SJCRH30 (cell line): ENCODE data around the gene SLC25A39. TPM values are rescaled to one million over a fixed set of nuclear protein-coding genes. Genes with fewer than 3 reads are reported as not detected.

Experiments used
- DNase-seq, 2 experiments: peaks; one replicate each; pipeline ENCODE4 v3.0.0-alpha.2; 2015 to 2020
- H3K27ac ChIP-seq: fragments of 250-450 bp; sonication (Bioruptor Pico); 2 replicates; pipeline ENCODE4 v1.5.1; 2020; ENCODE audit warnings: mild to moderate bottlenecking, moderate library complexity
- H3K27me3 ChIP-seq: fragments of 250-450 bp; sonication (Bioruptor Pico); 2 replicates; pipeline ENCODE4 v1.5.1; 2020; ENCODE audit warnings: mild to moderate bottlenecking, moderate library complexity
- H3K36me3 ChIP-seq: fragments of 250-450 bp; sonication (Bioruptor Pico); 2 replicates; pipeline ENCODE4 v1.5.1; 2020; ENCODE audit warnings: mild to moderate bottlenecking, moderate library complexity
- H3K4me1 ChIP-seq: fragments of 250-450 bp; sonication (Bioruptor Pico); 2 replicates; pipeline ENCODE4 v1.5.1; 2020; ENCODE audit warnings: mild to moderate bottlenecking, moderate library complexity
- H3K4me3 ChIP-seq: fragments of 250-450 bp; sonication (Bioruptor Pico); 2 replicates; pipeline ENCODE4 v1.5.1; 2020; ENCODE audit warnings: mild to moderate bottlenecking, moderate library complexity
- H3K9me3 ChIP-seq: fragments of 250-450 bp; sonication (Bioruptor Pico); replicated peaks from 2 replicates; pipeline ENCODE4 v1.5.1; 2020; ENCODE audit warnings: mild to moderate bottlenecking, moderate library complexity
- total RNA-seq: library from RNA; depleted of rRNA; stranded (reverse); fragments of >200 nt; shearing (Covaris generic); gene quantifications from 2 replicates; pipeline ENCODE4 v1.2.3, GENCODE V29; 2014

The SLC25A39 gene
- total RNA-seq, 1 experiment from 2014 or later = 87.2 TPM

DNA sequence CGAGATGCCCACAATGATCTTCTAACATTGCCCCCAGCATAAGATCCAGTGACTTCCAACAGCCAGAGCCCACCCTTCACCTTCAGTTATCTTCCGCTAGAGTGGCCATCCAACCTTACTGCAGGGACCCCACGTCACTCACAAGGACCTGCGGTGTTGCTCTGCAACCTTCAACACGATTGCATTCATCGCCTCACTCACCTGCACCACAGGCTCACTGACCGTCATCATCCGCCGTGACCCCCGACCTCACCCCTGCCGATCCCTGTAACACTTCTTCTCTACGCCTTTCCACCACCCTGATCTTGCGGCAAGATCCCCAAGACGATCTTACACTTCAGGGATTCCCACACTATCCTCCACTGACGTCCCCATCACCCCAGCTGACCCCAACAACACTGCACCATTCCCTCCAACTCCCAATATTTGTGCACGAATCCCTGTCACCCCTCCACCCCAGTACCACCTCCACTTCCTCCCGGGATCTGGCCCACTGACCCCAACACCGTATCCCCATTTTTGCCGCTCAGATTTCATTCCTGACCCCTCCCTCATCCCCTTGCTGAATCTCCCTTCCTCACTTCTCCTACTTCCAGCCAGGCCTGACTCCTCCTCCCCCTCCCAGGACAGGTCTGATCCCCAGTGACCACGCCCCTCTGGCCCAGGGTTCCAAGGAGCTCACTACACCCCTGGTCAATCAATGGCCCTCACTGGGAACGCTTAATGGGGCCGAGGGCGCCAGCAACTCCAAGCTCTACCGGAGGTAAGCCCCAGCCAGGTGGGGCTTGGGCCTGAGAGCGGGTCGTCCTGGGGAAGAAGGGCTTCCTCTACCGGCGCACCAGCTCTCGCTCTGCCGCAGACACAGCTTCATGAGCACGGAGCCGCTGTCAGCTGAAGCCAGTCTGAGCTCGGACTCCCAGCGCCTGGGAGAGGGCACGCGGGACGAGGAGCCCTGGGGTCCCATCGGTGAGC lies 8.6 kb downstream of the SLC25A39 start:
- no peak overlapping the region for H3K4me3 ChIP-seq

DNA sequence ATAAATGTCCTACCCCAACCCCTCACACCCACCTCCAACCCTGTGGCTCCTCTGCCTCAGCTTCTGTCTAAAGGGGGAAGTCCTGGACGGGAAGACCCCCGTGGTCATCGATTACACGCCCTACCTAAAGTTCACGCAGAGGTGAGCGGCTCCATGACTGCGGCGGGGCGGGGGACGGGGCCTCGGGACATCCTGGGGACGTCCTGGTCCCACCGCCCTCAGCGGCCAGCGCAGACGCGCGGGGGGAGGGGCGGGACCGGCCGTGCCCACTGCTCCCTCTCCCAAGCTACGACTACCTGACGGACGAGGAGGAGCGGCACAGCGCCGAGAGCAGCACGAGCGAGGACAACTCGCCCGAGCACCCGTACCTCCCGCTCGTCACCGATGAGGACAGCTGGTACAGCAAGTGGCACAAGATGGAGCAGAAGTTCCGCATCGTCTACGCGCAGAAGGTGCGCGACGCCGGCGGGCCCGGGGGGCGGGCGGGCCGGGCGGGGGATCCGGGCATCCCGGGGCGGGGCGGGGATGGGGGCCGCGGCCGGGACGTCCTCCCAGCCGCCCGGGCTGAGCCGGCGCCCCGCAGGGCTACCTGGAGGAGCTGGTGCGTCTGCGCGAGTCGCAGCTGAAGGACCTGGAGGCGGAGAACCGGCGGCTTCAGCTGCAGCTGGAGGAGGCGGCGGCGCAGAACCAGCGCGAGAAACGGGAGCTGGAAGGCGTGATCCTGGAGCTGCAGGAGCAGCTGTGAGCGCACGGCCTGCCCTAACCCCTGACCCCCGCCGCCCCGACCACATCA lies 9.6 kb downstream of the SLC25A39 start:
- peaks cover 4% of the 10 kb centered on the region; the same call in 1 of the 2 replicates for H3K36me3 ChIP-seq
- H3K27me3 ChIP-seq = no peaks in the 10 kb centered on the region
- H3K4me1 ChIP-seq = no peaks in the 10 kb centered on the region
- H3K4me3 ChIP-seq = no peak overlapping the region
- no peak overlapping the region for H3K27ac ChIP-seq
- no peak for DNase-seq
- no peaks in the 10 kb centered on the region for H3K9me3 ChIP-seq

More for the DNA sequence above, 8.6 kb downstream of the SLC25A39 start:
- H3K27me3 ChIP-seq = no peaks in the 10 kb centered on the region
- no peaks in the 10 kb centered on the region for H3K9me3 ChIP-seq
- no peaks in the 10 kb centered on the region for H3K4me1 ChIP-seq
- peaks cover 10% of the 10 kb centered on the region; the same call in 1 of the 2 replicates for H3K36me3 ChIP-seq
- no peak for DNase-seq
- no peak overlapping the region for H3K27ac ChIP-seq

- Histone ChIP-seq H3K4me1 (no peaks in the 10 kb centered on the region), H3K36me3 (no peaks in the 10 kb centered on the region; the same call in 1 of the 2 replicates), H3K4me3 (no peak overlapping the region), H3K9me3 (no peaks in the 10 kb centered on the region), H3K27ac (no peak overlapping the region), H3K27me3 (no peaks in the 10 kb centered on the region)
- no peak for DNase-seq
These were observed 10.1 kb downstream of the SLC25A39 start for GRCh38 chr17:44314524-44314868.

DNA sequence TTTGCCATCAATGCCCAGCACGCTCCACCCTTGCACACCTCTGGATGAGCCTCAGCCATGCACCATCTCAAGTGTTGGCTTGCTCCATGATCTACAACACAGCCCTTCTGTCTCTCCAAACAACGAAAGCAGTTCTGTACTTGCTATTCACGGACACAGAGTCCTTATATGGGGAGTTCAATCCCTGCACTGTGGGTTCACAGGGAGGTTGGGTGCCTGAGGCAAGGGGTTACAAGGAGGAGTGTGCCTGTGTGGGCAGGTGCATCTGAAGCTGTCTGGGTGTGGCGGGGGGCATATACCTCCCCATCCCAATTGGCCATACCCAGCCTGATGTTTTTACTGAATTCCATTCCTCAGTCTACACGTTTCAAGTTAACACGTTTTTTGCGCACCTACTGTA lies 10.6 kb downstream of the SLC25A39 start:
- no peaks in the 10 kb centered on the region for H3K36me3 ChIP-seq
- H3K27me3 ChIP-seq = no peaks in the 10 kb centered on the region
- H3K9me3 ChIP-seq = no peaks in the 10 kb centered on the region
- no peak overlapping the region for H3K4me3 ChIP-seq
- DNase-seq = no peak
- H3K27ac ChIP-seq = no peak overlapping the region
- no peaks in the 10 kb centered on the region for H3K4me1 ChIP-seq

GRCh38 chr17:44312396-44313104 lies 12.1 kb downstream of the SLC25A39 start:
- no peaks in the 10 kb centered on the region for H3K36me3 ChIP-seq
- H3K27me3 ChIP-seq = 0 out of 2 replicates have a peak, but pooled peaks cover 2% of the 10 kb centered on the region
- H3K9me3 ChIP-seq = no peaks in the 10 kb centered on the region
- no peak for DNase-seq
- H3K27ac ChIP-seq = no peak overlapping the region
- H3K4me1 ChIP-seq = peaks cover 3% of the 10 kb centered on the region; the same call in 1 of the 2 replicates
- no peak overlapping the region for H3K4me3 ChIP-seq

DNA sequence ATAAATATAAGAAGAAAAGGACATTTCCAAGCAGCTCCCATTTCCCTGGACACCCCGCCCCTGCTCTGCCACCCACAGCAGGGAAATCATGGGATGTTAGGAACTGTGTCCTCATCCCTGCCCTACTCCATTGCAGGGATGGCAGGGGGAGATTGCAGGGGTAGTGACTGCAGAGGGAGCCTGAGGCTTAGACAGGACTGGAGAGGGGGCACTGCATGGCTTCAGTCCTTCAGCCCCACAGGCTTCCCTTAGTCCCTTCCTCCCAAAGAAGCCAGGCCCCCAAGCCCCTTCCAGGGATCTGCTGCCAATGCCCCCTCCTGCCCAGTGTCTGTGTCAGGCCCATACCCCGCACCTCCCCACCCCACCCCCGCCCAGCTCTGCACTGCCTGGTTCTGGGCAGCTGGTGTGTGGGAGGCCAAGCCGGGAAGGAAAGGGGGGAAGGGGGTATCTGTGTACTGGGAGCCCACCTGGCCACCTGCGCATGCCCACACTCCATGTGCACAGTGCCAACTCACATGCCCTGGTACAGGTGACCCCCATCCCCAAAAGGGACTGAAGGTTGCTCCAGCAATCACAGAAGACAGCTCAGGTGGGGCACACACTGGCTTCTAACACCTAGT lies 13.0 kb downstream of the SLC25A39 start:
- Histone ChIP-seq H3K27me3 (0 out of 2 replicates have a peak, but pooled peaks cover 6% of the 10 kb centered on the region), H3K27ac (no peak overlapping the region), H3K9me3 (no peaks in the 10 kb centered on the region), H3K4me3 (no peak overlapping the region), H3K36me3 (no peaks in the 10 kb centered on the region), H3K4me1 (peaks cover 4% of the 10 kb centered on the region; the same call in 1 of the 2 replicates)
- DNase-seq = no peak

GRCh38 chr17:44310609-44311376 lies 13.8 kb downstream of the SLC25A39 start:
- Histone ChIP-seq H3K4me1 (peaks cover 4% of the 10 kb centered on the region; the same call in 1 of the 2 replicates), H3K27me3 (0 out of 2 replicates have a peak, but pooled peaks cover 6% of the 10 kb centered on the region), H3K27ac (no peak overlapping the region), H3K9me3 (no peaks in the 10 kb centered on the region), H3K36me3 (no peaks in the 10 kb centered on the region), H3K4me3 (no peak overlapping the region)
- no peak for DNase-seq

GRCh38 chr17:44310188-44310587 lies 14.4 kb downstream of the SLC25A39 start:
- Histone ChIP-seq H3K9me3 (no peaks in the 10 kb centered on the region), H3K27me3 (0 out of 2 replicates have a peak, but pooled peaks cover 6% of the 10 kb centered on the region), H3K4me1 (peaks cover 4% of the 10 kb centered on the region; the same call in 1 of the 2 replicates), H3K36me3 (no peaks in the 10 kb centered on the region), H3K27ac (no peak overlapping the region), H3K4me3 (no peak overlapping the region)
- DNase-seq = no peak

GRCh38 chr17:44309472-44309871 lies 15.2 kb downstream of the SLC25A39 start:
- DNase-seq = no peak
- Histone ChIP-seq H3K27me3 (0 out of 2 replicates have a peak, but pooled peaks cover 6% of the 10 kb centered on the region), H3K9me3 (no peaks in the 10 kb centered on the region), H3K4me3 (no peak overlapping the region), H3K36me3 (no peaks in the 10 kb centered on the region), H3K27ac (no peak overlapping the region), H3K4me1 (peaks cover 4% of the 10 kb centered on the region; the same call in 1 of the 2 replicates)

DNA sequence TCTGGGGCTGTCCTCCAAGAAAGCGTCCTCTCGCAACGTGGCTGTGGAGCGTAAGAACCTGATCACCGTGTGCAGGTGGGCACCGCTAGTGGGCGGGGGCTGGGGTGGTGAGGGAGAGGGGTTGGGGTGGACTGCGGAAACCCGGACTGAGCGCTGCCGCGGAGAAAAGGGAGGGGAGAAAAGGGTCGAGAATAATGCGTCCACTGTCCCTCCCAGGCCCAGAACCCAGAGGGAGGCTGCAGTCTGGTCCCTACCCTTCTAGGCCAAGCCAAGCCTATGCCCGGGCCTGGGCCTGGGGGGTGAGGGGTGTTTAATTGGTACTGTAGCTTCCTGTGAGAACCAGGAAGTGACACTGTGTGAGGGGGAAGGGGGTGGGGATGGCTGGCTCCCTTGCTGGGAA lies 15.8 kb downstream of the SLC25A39 start:
- H3K4me1 ChIP-seq = peaks cover 4% of the 10 kb centered on the region; the same call in 1 of the 2 replicates
- no peaks in the 10 kb centered on the region for H3K36me3 ChIP-seq
- DNase-seq = no peak
- no peaks in the 10 kb centered on the region for H3K9me3 ChIP-seq
- H3K4me3 ChIP-seq = no peak overlapping the region
- 0 out of 2 replicates have a peak, but pooled peaks cover 6% of the 10 kb centered on the region for H3K27me3 ChIP-seq
- no peak overlapping the region for H3K27ac ChIP-seq

- DNase-seq = peak; percentile 93 to 94
- Histone ChIP-seq H3K36me3 (no peaks in the 10 kb centered on the region), H3K27ac (no peak within 1 kb of the TSS), H3K4me3 (peak within 1 kb of the TSS; percentile 49), H3K4me1 (peaks cover 4% of the 10 kb centered on the region; the same call in 1 of the 2 replicates), H3K9me3 (no peaks in the 10 kb centered on the region), H3K27me3 (0 out of 2 replicates have a peak, but pooled peaks cover 6% of the 10 kb centered on the region)
These were observed 16.3 kb downstream of the SLC25A39 start, which contains the start of gene RUNDC3A for GRCh38 chr17:44308320-44308818. Gene RUNDC3A, plus strand, starts transcription at chr17:44308601. Its CDS starts 232 bp downstream, at chr17:44308833.

GRCh38 chr17:44307387-44308186 lies 17.0 kb downstream of the SLC25A39 start:
- no peak overlapping the region for H3K27ac ChIP-seq
- peaks cover 10% of the 10 kb centered on the region; the same call in 1 of the 2 replicates for H3K27me3 ChIP-seq
- peaks cover 4% of the 10 kb centered on the region; the same call in 1 of the 2 replicates for H3K4me1 ChIP-seq
- H3K4me3 ChIP-seq = peak overlapping the region; percentile 49
- H3K9me3 ChIP-seq = no peaks in the 10 kb centered on the region
- peak; percentile 61 to 70 for DNase-seq
- H3K36me3 ChIP-seq = no peaks in the 10 kb centered on the region
